ENCODE results near the gene ZNF74.
"Not testable (repeated sequence)": the region's sequence is repeated elsewhere in the genome, so short reads cannot be mapped to it uniquely, and the experiment has no call there.

ZNF74 gene

DNA sequence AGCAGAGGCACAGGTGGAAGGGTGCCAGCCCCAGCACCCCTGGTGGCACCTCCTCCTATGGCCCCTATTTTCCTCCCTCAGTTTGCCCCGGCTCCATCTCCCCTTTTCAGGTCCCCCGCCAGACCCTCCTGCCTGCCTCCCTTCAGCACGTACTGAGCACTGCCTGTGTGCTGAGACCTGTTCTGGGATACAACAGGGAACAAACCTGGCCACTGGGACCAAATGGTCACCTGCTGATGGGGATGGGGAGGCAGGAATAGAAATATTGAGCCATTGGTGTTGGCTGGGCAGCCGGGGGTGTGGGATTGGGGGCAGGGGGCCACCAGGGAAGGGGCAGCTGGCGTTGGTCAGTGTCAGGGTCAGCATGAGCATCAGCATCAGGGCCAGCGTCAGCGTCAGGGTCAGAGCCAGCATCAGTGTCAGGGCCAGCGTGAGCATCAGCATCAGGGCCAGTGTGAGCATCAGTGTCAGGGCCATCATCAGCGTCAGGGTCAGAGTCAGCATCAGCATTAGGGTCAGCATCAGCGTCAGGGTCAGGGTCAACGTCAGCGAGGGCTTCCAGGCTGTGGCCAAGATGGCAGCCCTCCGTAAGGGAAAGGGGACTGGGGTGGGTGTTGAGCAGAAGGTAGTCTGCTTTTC, 7.5 kb downstream of the ZNF74 start:
- DNase-seq = no peak

DNA sequence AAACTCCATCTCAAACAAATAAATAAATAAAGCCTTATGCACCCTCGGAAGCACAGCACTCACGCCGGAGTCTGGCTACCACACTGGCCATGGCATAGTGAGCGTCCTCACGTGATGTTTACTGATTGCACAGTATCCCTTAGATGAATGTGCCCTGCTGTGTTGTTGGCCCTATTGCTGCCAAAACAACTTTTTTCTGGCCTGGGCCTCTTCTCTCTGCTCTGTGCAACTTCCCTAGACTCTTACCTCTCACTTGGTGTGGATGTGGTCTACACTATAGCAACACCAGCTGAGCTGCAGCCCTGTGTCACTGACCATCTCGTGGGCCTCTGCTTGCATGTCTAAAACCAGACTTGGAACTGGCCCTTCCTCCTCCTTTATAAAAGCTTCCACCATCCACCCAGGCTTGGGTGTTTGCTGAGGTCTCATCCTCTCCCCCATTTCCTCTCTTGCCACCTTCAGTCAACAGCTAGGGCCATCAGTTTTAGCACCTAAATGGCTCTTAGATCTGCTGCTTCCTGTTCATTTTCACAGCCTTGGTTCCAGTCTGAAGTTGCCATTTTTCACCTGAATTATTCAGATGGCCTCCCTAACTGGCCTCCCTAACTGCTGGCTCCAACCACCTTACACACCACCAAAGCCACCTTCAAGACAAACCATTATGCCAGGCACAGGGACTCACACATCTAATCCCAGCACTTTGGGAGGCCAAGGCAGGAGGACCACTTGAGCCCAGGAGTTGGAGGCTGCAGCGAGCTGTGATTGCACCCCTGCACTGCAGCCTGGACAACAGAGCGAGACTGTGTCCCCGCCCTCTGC, 9.2 kb downstream of the ZNF74 start:
- DNase-seq = no peak

DNA sequence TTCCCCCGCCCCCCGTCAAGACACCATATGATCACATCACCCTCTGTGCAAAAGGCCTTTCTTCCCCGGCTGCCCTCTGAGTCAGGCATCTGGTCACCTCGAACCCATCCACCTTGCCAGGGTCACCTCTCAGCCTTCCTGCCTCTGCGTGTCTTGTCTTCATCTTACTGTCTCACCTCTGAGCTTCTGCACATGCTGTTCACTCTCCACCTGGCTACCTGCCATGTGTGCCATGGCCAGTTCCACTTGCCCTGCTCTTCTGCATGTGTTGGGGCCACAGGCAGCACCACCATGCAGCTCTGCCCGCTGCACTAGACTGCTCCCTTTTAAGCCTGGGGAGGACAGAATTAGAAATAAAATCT, 9.8 kb downstream of the ZNF74 start:
- DNase-seq = no peak

DNA sequence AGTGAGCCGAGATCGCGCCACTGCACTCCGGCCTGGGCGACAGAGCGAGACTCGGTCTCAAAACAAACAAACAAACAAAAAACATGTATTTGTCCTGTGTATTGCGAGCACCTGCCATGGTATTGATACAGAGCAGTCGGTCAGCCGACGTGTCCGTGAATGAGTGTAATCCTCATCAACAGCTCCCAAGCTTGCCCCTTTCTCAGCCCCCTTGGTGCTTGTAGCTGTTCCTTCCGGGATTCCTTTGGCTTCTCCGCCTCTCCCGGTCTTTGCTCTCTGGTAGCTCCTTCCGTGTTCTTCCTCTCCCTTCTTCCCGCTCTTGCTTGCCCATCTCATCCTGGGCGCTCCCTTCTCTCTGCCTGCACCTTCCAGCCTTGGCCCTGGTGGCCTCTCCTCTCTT, 10.9 kb downstream of the ZNF74 start:
- DNase-seq = no peak

DNA sequence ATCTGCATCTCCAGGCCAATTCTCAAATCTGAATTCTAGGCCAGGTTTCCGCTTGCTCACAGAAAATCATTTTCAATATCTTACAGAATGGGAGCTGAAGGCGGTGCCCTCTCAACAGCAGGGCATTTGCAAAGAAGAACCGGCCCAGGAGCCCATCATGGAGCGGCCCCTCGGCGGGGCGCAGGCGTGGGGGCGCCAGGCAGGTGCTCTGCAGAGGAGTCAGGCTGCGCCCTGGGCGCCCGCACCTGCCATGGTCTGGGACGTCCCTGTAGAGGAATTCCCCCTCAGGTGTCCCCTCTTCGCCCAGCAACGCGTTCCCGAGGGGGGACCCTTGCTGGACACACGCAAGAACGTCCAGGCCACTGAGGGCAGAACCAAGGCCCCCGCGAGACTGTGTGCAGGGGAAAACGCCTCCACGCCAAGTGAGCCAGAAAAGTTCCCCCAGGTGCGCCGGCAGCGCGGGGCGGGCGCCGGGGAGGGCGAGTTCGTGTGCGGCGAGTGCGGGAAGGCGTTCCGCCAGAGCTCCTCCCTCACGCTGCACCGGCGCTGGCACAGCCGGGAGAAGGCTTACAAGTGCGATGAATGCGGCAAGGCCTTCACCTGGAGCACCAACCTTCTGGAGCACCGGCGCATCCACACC, 11.5 kb downstream of the ZNF74 start:
- DNase-seq = no peak

DNA sequence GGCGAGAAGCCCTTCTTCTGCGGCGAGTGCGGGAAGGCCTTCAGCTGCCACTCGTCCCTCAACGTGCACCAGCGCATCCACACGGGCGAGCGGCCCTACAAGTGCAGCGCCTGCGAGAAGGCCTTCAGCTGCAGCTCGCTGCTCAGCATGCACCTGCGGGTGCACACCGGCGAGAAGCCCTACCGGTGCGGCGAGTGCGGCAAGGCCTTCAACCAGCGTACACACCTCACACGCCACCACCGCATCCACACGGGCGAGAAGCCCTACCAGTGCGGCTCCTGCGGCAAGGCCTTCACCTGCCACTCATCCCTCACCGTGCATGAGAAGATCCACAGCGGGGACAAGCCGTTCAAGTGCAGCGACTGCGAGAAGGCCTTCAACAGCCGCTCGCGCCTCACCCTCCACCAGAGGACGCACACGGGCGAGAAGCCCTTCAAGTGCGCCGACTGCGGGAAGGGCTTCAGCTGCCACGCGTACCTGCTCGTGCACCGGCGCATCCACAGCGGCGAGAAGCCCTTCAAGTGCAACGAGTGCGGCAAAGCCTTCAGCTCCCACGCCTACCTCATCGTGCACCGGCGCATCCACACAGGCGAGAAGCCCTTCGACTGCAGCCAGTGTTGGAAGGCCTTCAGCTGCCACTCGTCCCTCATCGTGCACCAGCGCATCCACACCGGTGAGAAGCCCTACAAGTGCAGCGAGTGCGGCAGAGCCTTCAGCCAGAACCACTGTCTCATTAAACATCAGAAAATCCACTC, 12.2 kb downstream of the ZNF74 start:
- DNase-seq = no peak

DNA sequence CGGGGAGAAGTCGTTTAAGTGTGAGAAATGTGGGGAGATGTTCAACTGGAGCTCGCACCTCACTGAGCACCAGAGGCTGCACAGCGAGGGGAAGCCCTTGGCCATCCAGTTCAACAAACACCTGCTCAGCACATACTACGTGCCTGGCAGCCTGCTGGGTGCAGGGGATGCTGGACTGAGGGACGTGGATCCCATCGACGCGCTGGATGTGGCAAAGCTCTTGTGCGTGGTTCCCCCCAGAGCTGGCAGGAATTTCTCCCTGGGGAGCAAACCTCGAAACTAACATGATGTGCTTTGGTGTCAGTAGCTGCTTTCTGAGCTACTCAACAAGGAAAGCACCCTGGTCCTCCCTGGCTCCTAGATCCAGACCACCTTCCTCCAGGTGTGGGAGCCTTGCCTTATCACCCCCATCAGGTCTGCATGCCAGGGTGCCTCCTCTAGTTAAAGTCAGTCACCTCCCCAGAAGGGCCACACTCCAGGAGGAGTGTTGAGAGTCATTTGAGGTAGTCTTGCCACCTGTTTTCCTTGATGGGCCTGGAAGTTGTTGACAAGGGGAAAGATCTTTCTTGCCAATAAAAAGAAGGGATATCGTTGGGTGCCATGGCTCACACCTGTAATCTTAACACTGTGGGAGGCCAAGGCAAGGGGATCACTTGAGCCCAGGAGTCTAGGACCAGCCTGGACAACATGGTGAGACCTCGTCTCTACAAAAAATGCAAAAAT, 12.9 kb downstream of the ZNF74 start:
- no peak for DNase-seq

DNA sequence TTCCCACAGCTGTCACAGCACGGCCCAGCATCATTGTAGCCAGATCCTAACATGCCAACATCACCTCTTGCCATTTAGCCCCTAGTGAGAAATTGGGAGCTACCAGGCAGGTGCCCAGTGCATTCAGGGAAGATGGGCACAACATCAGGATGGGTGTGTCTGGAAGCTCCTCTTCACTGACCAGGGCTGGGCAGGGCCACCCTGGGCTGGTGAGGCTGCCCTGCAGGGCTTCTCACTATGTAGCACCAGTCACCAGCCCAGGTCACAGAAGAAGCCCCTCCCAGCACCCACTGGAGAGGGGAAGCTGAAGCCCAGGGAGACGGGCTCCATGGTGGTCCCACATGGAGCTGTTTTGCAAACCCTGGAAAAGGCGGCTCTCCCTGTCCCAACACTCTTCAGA, 13.9 kb downstream of the ZNF74 start:
- DNase-seq = no peak

DNA sequence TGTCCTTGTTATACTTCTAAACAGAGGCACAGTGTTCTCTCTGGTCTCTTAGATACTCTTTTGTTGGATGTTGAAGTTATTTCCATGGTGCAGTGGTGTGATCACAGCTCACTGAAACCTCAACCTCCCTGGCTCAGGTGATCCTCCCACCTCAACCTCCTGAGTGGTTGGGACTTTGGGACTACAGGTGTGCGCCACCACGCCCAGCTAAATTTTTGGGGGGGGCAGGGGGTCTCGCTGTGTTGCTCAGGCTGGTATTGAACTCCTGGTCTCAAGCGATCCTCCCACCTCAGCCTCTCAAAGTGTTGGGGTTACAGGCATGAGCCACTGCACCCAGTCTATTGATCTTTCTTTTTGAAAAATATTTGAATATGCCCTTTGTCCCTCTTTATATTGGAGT, 14.9 kb downstream of the ZNF74 start:
- DNase-seq = no peak

DNA sequence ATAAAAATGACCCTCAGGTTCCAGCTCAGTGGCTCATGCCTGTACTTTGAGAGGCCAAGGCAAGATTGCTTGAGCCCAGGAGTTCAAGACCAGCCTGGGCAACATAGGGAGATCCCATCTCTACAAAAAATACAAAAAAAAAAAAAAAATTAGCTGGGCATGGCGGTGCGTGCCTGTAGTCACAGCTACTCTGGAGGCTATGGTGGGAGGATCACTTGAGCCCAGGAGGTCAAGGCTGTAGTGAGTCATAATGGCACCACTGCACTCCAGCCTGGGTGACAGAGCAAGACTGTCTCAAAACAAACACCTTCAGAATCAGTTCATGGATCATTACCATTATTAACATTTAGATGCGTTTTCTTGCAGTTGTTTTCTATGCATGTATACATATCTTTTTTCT, 15.4 kb downstream of the ZNF74 start:
- DNase-seq = not testable (repeated sequence)

DNA sequence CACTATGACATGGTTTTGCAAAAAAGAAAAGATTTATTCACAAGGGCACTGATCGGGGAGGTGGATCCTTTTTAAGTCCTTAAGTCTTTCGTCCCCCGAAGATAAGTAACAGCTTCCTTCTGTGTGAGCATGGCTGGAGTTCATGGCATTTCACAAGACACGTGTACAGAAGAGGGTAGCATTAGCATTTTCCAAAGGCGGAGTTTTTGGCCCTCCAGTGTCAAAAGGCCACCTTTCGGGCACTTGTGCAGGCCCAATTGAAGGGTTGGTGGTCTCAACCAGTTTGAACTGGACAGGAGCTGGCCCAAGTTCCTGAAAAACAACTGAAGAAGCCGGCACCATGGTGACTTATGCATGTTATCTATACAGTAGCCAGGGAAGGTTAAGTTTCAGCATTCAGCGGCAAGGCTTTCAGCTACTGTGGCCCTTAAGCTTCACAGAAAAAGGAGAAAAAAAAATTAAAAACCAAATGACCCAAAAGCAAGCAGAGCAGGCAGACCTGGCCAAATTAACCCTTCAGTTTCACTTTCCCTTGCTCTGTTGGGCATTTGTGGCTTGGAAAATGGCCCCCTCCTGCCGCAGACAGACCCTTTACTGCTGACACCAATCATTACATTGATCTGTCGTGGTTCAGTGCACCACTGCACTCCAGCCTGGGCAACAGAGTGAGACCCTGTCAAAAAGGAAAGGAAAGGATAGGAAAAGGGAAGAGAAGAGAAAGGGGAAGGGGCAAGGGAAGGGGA, 18.7 kb downstream of the ZNF74 start:
- DNase-seq = no peak

DNA sequence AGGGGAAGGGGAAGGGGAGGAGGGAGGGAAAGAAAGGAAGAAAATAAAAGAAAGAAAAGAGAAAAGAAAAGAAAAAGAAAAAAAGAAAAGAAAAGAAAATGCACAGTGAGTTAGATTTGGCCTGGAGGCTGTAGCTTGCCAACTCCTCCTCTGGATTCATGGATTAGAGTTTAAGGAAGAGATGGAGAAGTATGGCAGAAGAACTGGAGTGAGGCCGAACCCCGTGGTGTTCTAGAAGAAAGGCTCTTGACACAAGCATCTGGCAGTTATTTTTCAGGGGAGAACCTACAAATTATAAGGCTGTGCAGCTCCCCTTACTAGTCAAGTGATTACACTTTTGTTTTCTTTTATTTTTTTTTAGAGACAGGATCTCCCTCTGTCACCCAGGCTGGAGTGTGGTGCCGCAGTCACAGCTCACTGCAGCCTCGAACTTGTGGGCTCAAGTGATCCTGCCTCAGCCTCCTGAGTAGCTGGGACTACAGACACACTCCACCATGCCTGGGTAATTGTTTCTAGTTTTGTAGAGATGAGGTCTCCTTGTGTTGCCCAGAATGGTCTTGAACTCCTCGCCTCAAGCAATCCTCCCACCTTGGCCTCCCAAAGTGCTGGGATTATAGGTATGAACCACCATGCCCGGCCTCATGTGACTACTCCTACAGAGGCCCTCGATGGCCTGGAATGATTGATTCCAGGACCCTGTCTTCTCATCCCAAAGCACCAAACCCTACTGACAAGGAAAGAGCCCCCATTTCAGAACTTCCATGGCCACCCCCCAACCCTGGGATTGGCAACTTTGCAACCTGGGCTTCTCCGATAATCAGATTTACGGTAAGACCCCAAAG, 19.5 kb downstream of the ZNF74 start:
- no peak for DNase-seq

DNA sequence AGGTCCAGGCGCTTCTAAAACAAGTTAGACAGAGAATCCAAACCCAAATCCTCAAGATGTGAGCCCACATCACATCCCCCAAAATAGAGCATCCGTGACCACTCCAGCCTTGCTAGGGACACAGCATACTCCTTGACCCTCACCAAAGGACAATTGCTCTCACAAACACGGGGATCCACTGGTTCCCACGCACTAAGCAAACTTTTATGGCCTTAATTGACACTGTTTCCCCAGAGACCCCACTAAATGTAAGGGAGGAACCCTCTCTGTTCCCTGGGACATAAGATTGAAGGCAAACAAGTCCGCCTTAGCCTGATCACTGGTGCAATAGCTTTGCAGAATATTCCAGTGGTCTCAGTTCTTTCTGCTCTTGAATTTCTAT, 20.1 kb downstream of the ZNF74 start:
- DNase-seq = no peak

DNA sequence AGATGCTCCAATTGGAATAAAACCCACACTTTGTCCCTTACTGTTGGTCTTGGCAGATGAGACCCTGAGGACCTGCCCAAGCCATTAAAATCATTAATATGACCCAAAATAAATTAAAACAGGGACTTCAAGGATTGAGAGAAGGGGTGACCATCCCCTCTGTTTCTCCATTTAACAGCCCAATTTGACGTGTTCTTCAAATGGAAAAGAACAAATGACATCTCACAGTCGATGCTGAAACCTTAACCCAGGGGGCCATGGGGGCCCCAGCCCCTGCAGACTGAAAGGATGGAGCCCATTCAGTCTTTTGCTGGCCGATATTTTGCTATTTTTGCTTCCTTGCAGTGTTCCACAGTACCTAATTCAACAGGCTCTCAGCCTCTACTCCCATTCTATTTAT, 20.5 kb downstream of the ZNF74 start:
- no peak for DNase-seq

DNA sequence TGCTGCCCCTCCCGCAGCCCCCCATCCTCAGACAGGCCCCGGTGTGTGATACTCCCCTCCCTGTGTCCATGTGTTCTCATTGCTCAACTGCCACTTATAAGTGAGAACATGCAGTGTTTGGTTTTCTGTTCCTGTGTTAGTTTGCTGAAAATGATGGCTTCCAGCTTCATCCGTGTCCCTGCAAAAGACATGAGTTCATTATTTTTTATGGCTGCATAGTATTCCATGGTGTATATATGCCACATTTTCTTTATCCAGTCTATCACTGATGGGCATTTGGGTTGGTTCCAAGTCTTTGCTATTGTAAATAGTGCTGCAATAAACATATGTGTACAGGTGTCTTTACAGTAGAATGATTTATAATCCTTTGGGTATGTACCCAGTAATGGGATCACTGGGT, 21.3 kb downstream of the ZNF74 start:
- DNase-seq = not testable (repeated sequence)

DNA sequence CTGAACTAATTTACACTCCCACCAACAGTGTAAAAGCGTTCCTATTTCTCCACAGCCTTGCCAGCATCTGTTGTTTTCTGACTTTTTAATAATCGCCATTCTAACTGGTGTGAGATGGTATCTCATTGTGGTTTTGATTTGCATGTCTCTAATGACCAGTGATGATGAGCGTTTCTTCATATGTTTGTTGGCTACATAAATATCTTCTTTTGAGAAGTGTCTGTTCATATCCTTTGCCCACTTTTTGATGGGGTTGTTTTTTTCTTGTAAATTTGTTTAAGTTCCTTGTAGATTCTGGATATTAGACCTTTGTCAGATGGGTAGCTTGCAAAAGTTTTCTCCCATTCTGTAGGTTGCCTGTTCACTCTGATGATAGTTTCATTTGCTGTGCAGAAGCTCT, 21.7 kb downstream of the ZNF74 start:
- DNase-seq = not testable (repeated sequence)

DNA sequence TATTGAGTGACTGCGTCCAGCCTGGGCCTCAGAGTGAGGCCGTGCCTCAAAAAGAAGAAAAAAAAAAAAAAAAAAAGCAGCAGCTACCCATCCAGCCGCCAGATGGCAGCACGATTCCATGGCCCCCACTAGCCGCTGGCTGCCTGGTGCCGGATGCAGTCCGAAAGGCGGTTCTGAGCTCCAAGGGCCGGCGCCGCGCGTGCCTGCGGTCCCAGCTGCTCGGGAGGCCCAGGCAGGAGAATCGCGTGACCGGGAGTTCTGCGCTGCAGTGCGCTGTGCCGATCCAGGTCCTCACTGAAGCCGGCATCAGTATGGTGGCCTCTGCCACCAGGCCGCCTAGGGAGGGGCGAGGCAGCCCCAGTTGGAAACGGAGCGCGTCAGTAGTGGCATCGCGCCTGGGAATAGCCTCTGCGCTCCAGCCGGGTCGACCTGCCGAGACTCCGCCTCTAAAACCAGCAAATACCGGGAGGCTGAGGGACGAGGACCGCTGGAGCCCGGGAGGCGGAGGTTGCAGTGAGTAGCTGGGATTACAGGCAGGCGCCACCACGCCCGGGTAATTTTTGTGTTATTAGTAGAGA, 24.3 kb downstream of the ZNF74 start:
- peak; percentile 68 to 71 for DNase-seq

DNA sequence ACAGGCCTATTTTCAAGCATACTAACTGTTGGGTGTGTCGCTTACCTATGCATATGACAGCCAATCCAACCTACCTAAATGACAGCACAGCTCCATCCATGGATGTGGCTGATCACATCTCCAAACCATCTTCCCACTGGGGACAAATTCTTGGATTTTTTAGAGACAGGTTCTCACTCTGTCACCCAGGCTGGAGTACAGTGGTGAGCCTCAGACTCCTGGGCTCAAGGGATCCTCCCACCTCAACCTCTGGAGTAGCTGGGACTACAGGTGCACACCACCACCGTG, 25.7 kb downstream of the ZNF74 start:
- DNase-seq = no peak

DNA sequence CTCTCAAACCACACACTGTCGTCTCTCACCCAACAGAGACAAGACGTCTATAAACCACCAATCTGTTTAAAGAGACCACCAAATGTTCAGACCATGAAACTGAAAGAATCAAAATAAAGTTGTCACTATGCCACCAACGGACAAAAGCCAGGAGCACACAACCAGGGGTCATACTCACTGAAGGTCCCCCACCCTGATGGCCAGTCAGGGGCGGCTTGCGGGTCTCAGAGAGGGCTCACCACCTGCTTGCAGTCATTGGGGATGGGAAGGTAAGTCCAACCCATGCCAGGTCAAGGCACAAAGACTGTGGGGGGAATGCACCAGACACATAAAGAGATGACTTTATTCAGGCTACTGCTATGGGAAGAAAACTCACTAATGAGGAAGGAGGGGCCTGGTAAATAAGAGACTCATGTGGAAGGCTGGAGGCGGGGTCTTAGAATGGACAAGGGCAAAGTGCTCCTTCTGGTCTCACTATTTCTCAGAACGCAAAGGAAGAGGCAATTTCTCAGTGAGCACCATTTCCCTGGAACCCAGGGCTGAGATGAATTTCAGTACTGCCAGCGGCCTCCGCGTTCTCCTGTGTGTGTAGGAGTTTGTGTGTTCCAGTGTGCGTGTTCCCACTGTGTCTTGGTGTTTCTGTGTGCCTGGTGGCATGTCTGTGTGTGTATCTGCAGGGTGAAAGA, 26.3 kb downstream of the ZNF74 start:
- DNase-seq = no peak

DNA sequence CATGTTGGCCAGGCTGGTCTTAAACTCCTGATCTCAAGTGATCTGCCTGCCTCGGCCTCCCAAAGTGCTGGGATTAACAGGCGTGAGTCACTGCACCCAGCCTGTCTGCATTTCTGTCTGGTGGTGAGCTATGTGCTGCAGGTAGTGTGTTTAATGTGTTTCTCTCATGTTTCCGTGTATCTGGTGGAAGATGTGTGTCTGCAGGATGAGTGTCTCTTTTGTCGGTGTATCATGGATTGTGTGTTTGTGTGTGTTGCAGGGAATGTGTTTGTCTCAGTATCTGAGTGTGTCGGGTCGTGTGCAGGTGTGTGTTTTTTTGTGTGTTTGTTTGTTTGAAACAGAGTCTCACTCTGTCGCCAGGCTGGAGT, 27.5 kb downstream of the ZNF74 start:
- DNase-seq = no peak
